Ovary (tissue), 9 donors: ENCODE measurements around the gene TBX19. TPM values are rescaled to one million over a fixed set of nuclear protein-coding genes. Genes with fewer than 3 reads are reported as not detected.
A peak's percentile ranks its signal among the peaks of the same experiment; 100 is the strongest.

Experiments used
- DNase-seq, 5 donors: peaks; one replicate each; pipeline ENCODE4 v3.0.0-alpha.2; 2019 to 2020
- H3K27ac ChIP-seq, 2 donors: fragments of 200-600 bp; one replicate each; pipeline versions ENCODE4 v1.5.1 to v1.8.0; 2019 to 2022
- H3K27me3 ChIP-seq: fragments of 200-600 bp; one replicate; pipeline ENCODE4 v1.8.0; 2022
- H3K36me3 ChIP-seq: fragments of 200-600 bp; sonication (generic); one replicate; pipeline ENCODE4 v1.5.1; 2019
- H3K4me1 ChIP-seq: one replicate; pipeline ENCODE4 v1.8.1; 2013; ENCODE audit warnings: mild to moderate bottlenecking, moderate library complexity; ENCODE audit not compliant: insufficient read depth
- H3K4me3 ChIP-seq: fragments of 200-600 bp; sonication (generic); one replicate; pipeline ENCODE4 v1.5.1; 2017
- H3K9me3 ChIP-seq, 2 donors: fragments of 200-600 bp in 1 of 2; sonication (generic) in 1 of 2; one replicate each; pipeline versions ENCODE4 v1.5.1 to v1.8.1; 2013 to 2019; ENCODE audit warnings: mild to moderate bottlenecking in 1 of 2, moderate library complexity in 1 of 2
- EP300 ChIP-seq: sonication (generic); formaldehyde crosslinking; IDR thresholded peaks from one replicate; pipeline ENCODE4 v1.6.1; 2017; ENCODE audit warnings: antibody characterized with exemption
- POLR2A ChIP-seq: fragments of 450-650 bp; IDR thresholded peaks from one replicate; pipeline ENCODE4 v1.6.1; 2017; ENCODE audit warnings: antibody characterized with exemption, mild to moderate bottlenecking, moderate library complexity
- WGBS, 3 donors: extraction: QIAGEN DNeasy Blood & Tissue Kit in 1 of 3; methylation state at CpG; one replicate each; pipeline versions ENCODE4 v1.1.5 to v1.1.7; 2013 to 2017; 5-methylcytosine and 5-hydroxymethylcytosine counted together
- intact Hi-C, 4 donors: fragments of 100-400 bp; cut with DNase I; formaldehyde crosslinking; loops; one replicate each; pipeline versions ENCODE4 v1.11.0 to v1.15.1; 2022 to 2023
- polyA plus RNA-seq, 2 donors: library from polyadenylated mRNA; stranded (reverse); fragments of 200-250 nt in 1 of 2; fragments of 350-450 nt in 1 of 2; fragmentation: Illumina TruSeq in 1 of 2; extraction: RNeasy Lipid Tissue Mini Kit (QIAGEN cat#74804) in 1 of 2; gene quantifications; one replicate each; pipeline ENCODE4 v1.2.3, GENCODE V29; 2013 to 2014
- total RNA-seq, 7 donors: library from RNA; depleted of rRNA in 2 of 7; stranded (reverse); fragments of >200 nt in 2 of 7; fragmentation: NEBNext Ultra II Directional in 3 of 7; extraction: Animal tissue kit (Norgen Biotek cat#: 25700) in 3 of 7; gene quantifications; one replicate each; pipeline versions ENCODE4 v1.1.0 to v1.2.4, GENCODE V29; 2016 to 2023
- TF ChIP-seq, protein P1 (sequence below), 3 donors: fragments of 450-650 bp in 2 of 3; fragments of 200-600 bp in 1 of 3; IDR thresholded peaks; one replicate each; pipeline versions ENCODE4 v1.5.1 to v1.8.0; 2016 to 2022; ENCODE audit warnings: antibody characterized with exemption in 3 of 3, mild to moderate bottlenecking in 1 of 3
- donor health status: DM: no; HTN: no; CAD: no; lungs with moderate emphysema.
- donor health status: DM: no; HTN: no; CAD: no.
- donor health status: Bipolar disorder and iron deficiency.
- donor health status: DM: yes; HTN: yes; CAD: no.
- donor health status: DM: no; HTN: no; CAD: no.
- donor health status: DM: yes; HTN: yes; CAD: no.

TBX19 gene
- total and polyA plus RNA-seq, 9 donors = 0.92 to 4.1 (median 3.7) TPM

GRCh38 chr1:168236836-168237611, 43.7 kb upstream of the TBX19 start:
- H3K36me3 ChIP-seq = no peaks in the 10 kb centered on the region
- H3K27ac ChIP-seq = no peak overlapping the region
- no peak for DNase-seq
- H3K9me3 ChIP-seq = no peaks in the 10 kb centered on the region
- H3K4me3 ChIP-seq = no peak overlapping the region
- 47 to 56% (median 52%) methylated on average over 7 of the region's 7 CpGs for WGBS, 3 donors
- no peaks in the 10 kb centered on the region for H3K27me3 ChIP-seq
- H3K4me1 ChIP-seq = peaks cover 5% of the 10 kb centered on the region
- intact Hi-C loops = no loop called here
- TF ChIP-seq POLR2A = no peak
- TF ChIP-seq, protein P1, sequence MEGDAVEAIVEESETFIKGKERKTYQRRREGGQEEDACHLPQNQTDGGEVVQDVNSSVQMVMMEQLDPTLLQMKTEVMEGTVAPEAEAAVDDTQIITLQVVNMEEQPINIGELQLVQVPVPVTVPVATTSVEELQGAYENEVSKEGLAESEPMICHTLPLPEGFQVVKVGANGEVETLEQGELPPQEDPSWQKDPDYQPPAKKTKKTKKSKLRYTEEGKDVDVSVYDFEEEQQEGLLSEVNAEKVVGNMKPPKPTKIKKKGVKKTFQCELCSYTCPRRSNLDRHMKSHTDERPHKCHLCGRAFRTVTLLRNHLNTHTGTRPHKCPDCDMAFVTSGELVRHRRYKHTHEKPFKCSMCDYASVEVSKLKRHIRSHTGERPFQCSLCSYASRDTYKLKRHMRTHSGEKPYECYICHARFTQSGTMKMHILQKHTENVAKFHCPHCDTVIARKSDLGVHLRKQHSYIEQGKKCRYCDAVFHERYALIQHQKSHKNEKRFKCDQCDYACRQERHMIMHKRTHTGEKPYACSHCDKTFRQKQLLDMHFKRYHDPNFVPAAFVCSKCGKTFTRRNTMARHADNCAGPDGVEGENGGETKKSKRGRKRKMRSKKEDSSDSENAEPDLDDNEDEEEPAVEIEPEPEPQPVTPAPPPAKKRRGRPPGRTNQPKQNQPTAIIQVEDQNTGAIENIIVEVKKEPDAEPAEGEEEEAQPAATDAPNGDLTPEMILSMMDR (IDR thresholded peaks at IDR 0.05) = no peak

DNA sequence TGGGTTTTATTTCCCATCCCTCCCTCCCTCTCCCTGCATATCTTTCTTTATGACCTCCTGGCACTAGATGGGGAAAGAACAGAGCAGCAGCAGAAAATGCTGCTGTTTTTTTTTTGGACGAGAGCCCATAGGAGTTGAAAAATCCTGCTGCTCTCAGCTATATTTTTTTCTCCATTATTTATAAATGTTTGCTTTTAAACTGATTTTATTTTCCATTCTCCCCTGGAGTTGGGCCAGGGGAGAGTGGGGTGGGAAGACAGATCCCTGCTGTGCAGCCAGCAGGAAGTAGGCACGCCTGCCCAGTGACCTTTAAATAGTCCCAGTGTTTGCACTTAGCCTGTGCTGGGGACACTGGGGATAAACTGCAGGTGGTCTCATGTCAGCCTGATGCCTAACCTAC, 37.5 kb upstream of the TBX19 start:
- Histone ChIP-seq H3K27me3 (no peaks in the 10 kb centered on the region), H3K9me3 (no peaks in the 10 kb centered on the region), H3K27ac (peak overlapping the region; percentile 54 to 72), H3K4me1 (peaks cover 26% of the 10 kb centered on the region), H3K4me3 (no peak overlapping the region), H3K36me3 (no peaks in the 10 kb centered on the region)
- peak; percentile 36 to 73 (median 60) for DNase-seq
- intact Hi-C loops = no loop called here
- TF ChIP-seq, protein P1 (IDR thresholded peaks at IDR 0.05) = no peak
- TF ChIP-seq EP300 (no peak), POLR2A (no peak)
- WGBS, 3 donors = 1 to 3% (median 2%) methylated on average over 2 of the region's 2 CpGs

DNA sequence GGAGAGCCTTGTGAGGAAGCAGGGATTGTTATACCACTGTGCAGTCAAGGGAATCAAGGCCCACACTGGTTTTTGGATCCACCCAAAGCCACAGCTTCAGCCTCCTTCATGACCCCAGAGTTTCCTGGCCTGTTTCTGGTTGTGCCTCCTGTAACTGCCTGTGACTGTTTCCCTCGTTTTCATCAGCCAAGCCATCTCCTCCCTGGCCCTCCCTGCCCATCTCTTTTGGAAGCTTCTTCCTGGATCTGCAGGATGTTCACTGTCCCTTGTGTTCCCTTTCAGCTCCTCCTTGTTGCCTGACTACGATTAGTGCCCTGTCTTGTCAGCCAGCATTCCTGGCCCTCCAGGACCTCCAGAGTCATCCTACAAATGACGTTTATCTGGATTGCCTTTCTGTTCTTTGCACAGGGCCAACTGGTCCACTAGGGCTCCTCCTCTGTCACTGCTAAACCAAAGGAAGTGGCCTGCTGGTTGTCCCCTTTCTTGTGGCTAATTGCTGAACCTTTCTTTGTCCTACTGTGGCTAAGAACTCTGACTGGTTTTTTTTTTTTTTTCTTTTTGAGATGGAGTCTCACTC, 37.0 kb upstream of the TBX19 start:
- Histone ChIP-seq H3K9me3 (no peaks in the 10 kb centered on the region), H3K4me3 (no peak overlapping the region), H3K36me3 (no peaks in the 10 kb centered on the region), H3K27me3 (no peaks in the 10 kb centered on the region), H3K4me1 (peaks cover 26% of the 10 kb centered on the region), H3K27ac (peak overlapping the region; percentile 54 to 72)
- no peak for DNase-seq
- 3 to 7% (median 5%) methylated on average over 3 of the region's 3 CpGs for WGBS, 3 donors
- TF ChIP-seq, protein P1 (IDR thresholded peaks at IDR 0.05) = no peak
- TF ChIP-seq POLR2A (no peak), EP300 (no peak)
- intact Hi-C loops = no loop called here

DNA sequence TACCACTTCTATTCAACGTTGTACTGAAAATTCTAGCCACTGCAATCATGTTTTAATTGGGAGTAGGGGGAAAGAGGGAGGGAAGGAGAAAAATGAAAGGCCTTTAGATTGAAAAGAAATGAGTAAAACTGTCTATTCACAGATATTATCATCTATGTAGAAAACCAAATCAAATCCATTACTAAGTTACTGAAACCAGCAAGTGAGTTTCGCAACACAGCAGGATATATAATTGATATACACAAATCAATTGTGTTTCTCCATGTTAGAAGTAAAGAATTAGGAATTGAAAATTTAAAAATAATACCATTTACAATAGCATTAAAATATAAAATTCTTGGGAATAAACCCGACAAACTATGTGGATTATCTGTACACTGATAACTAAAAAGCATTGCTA, 35.6 kb upstream of the TBX19 start:
- Histone ChIP-seq H3K4me3 (no peak overlapping the region), H3K27ac (peak overlapping the region in 1 of 2 donors; percentile 72), H3K4me1 (peaks cover 28% of the 10 kb centered on the region), H3K36me3 (no peaks in the 10 kb centered on the region), H3K9me3 (no peaks in the 10 kb centered on the region), H3K27me3 (no peaks in the 10 kb centered on the region)
- 77 to 78% (median 77%) methylated on average over 3 of the region's 3 CpGs for WGBS, 3 donors
- no peak for TF ChIP-seq EP300
- TF ChIP-seq, protein P1 (IDR thresholded peaks at IDR 0.05) = no peak
- no peak for TF ChIP-seq POLR2A
- intact Hi-C loops = no loop called here
- DNase-seq = no peak
